HepG2 (cell line): ENCODE data around the gene MOV10L1. TPM values are rescaled to one million over a fixed set of nuclear protein-coding genes. Genes with fewer than 3 reads are reported as not detected.

Experiments
- KDM2A ChIP-seq: sonication (generic); formaldehyde crosslinking; IDR thresholded peaks from 2 replicates; pipeline ENCODE4 v1.4.0; 2020; ENCODE audit warnings: low read depth, missing genetic modification reagents, borderline replicate concordance
- MLLT10 ChIP-seq: sonication (generic); formaldehyde crosslinking; IDR thresholded peaks from 2 replicates; pipeline ENCODE4 v1.4.0; 2020; ENCODE audit warnings: missing genetic modification reagents
- NFKB2 ChIP-seq: sonication (generic); formaldehyde crosslinking; IDR thresholded peaks from 2 replicates; pipeline ENCODE4 v1.4.0; 2020; ENCODE audit warnings: missing genetic modification reagents, borderline replicate concordance
- NRL ChIP-seq: sonication (generic); formaldehyde crosslinking; IDR thresholded peaks from 2 replicates; pipeline ENCODE4 v1.5.0; 2020; ENCODE audit warnings: missing genetic modification reagents, mild to moderate bottlenecking, moderate library complexity, borderline replicate concordance
- RARA ChIP-seq: IDR thresholded peaks from 2 replicates; pipeline ENCODE4 v1.6.1; 2016; ENCODE audit warnings: missing genetic modification reagents, missing compliant biosample characterization
- SIX4 ChIP-seq: sonication (generic); formaldehyde crosslinking; IDR thresholded peaks from 2 replicates; pipeline ENCODE4 v1.4.0; 2020; ENCODE audit warnings: missing genetic modification reagents
- SMAD1 ChIP-seq: sonication (generic); formaldehyde crosslinking; IDR thresholded peaks from 2 replicates; pipeline ENCODE4 v1.4.0; 2020; ENCODE audit warnings: missing genetic modification reagents, low read depth, mild to moderate bottlenecking, borderline replicate concordance
- SMYD3 ChIP-seq: sonication (generic); formaldehyde crosslinking; IDR thresholded peaks from 2 replicates; pipeline ENCODE4 v1.8.1; 2023; ENCODE audit warnings: mild to moderate bottlenecking, missing genetic modification reagents
- SPEN ChIP-seq: sonication (generic); formaldehyde crosslinking; IDR thresholded peaks from 2 replicates; pipeline ENCODE4 v1.5.1; 2020; ENCODE audit warnings: low read depth, mild to moderate bottlenecking, missing genetic modification reagents
- TBX2 ChIP-seq: sonication (generic); formaldehyde crosslinking; IDR thresholded peaks from 2 replicates; pipeline ENCODE4 v1.5.0; 2020; ENCODE audit warnings: missing genetic modification reagents, mild to moderate bottlenecking, borderline replicate concordance
- TEAD3 ChIP-seq: optimal IDR thresholded peaks from 2 replicates; pipeline ENCODE3; 2016; ENCODE audit warnings: borderline replicate concordance
- ZFP36L1 ChIP-seq: sonication (generic); formaldehyde crosslinking; IDR thresholded peaks from 2 replicates; pipeline ENCODE4 v1.8.0; 2022; ENCODE audit warnings: mild to moderate bottlenecking, missing genetic modification reagents, moderate library complexity
- ZNF317 ChIP-seq: sonication (generic); formaldehyde crosslinking; IDR thresholded peaks from 2 replicates; pipeline ENCODE4 v1.5.0; 2020; ENCODE audit warnings: mild to moderate bottlenecking, missing genetic modification reagents
- ZNF34 ChIP-seq: sonication (generic); formaldehyde crosslinking; IDR thresholded peaks from 2 replicates; pipeline ENCODE4 v1.4.0; 2020; ENCODE audit warnings: mild to moderate bottlenecking, missing genetic modification reagents, borderline replicate concordance
- ZNF768 ChIP-seq: sonication (generic); formaldehyde crosslinking; IDR thresholded peaks from 2 replicates; pipeline ENCODE4 v1.4.0; 2020; ENCODE audit warnings: missing genetic modification reagents
- ZNF788 ChIP-seq: sonication (generic); formaldehyde crosslinking; IDR thresholded peaks from 2 replicates; pipeline ENCODE4 v1.5.0; 2020; ENCODE audit warnings: mild to moderate bottlenecking, missing genetic modification reagents, borderline replicate concordance
- ZZZ3 ChIP-seq: sonication (generic); formaldehyde crosslinking; IDR thresholded peaks from 2 replicates; pipeline ENCODE4 v1.4.0; 2020; ENCODE audit warnings: missing genetic modification reagents, mild to moderate bottlenecking, borderline replicate concordance
- polyA plus RNA-seq, 8 experiments: library from polyadenylated mRNA; depleted of rRNA in 3 of 8; stranded (reverse) in 7 of 8; unstranded in 1 of 8; fragments of >200 nt; fragmentation: Illumina TruSeq in 4 of 8; extraction: Trizol in 4 of 8; gene quantifications; 2 replicates each; pipeline versions ENCODE4 v1.2.1 to v1.2.3, GENCODE V29; 2011 to 2016; ENCODE audit warnings: low read depth in 4 of 8, missing spikeins in 1 of 8, mixed read lengths in 1 of 8; ENCODE audit not compliant: insufficient read depth in 1 of 8
- total RNA-seq, 5 experiments: library from RNA; depleted of rRNA; stranded (reverse); fragments of >200 nt; fragmentation: Illumina TruSeq; extraction: Trizol; gene quantifications; 2 replicates each; pipeline ENCODE4 v1.2.3, GENCODE V29; 2016; ENCODE audit warnings: low read depth in 1 of 5
- TF ChIP-seq, protein P1 (sequence below): sonication (generic); formaldehyde crosslinking; IDR thresholded peaks from 2 replicates; pipeline ENCODE4 v1.4.0; 2020; ENCODE audit warnings: missing genetic modification reagents
- TF ChIP-seq, protein P2 (sequence below): sonication (generic); formaldehyde crosslinking; IDR thresholded peaks from 2 replicates; pipeline ENCODE4 v1.5.0; 2020; ENCODE audit warnings: mild to moderate bottlenecking, missing genetic modification reagents, moderate library complexity
- TF ChIP-seq, protein P3 (sequence below): sonication (generic); formaldehyde crosslinking; IDR thresholded peaks from 2 replicates; pipeline ENCODE4 v1.5.0; 2020; ENCODE audit warnings: mild to moderate bottlenecking, missing genetic modification reagents, borderline replicate concordance
- TF ChIP-seq, protein P4 (sequence below): sonication (generic); formaldehyde crosslinking; IDR thresholded peaks from 2 replicates; pipeline ENCODE4 v1.4.0; 2020; ENCODE audit warnings: mild to moderate bottlenecking, missing genetic modification reagents

Gene MOV10L1
- total and polyA plus RNA-seq, 2 of the 13 experiments (the other 11 are each of a cell fraction or from before 2014, with no cell fraction given) = 0.11 to 0.12 TPM

DNA sequence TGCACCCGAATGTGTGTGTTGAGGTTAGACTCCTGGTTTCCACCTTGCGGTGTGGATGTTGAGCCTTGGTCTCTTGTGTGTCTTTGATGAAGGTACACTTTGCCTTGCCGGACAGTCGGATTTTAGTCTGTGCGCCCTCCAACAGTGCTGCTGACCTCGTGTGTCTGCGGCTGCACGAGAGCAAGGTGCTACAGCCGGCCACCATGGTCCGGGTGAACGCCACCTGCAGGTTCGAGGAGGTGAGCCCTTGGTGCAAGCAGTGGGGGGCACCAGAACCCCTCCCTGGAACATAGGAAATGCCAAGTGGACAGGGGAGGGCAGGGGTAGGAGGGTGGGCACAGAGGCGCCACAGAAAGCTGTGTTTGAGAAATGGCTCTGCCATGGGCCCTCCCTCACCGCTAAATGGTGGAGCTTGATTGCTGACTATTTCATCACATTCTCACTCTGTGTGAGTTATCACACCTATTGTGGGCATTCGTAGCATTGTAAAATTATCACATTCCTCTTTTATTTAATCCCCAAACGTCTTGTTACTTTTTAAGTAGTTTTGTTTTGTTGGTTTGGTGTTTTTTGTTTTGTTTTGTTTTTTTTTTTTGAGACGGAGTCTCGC is 54.3 kb downstream of the MOV10L1 start (continued):
- peak; percentile 30; the same call in 1 of the 2 replicates for TF ChIP-seq SPEN
- no peak for TF ChIP-seq SIX4
- TF ChIP-seq MLLT10 (CRISPR knock-in tag) = no peak
- TF ChIP-seq RARA (CRISPR knock-in tag) = 0 out of 2 replicates have a peak, but pooled peaks have one; percentile 19
- TF ChIP-seq, protein P1, sequence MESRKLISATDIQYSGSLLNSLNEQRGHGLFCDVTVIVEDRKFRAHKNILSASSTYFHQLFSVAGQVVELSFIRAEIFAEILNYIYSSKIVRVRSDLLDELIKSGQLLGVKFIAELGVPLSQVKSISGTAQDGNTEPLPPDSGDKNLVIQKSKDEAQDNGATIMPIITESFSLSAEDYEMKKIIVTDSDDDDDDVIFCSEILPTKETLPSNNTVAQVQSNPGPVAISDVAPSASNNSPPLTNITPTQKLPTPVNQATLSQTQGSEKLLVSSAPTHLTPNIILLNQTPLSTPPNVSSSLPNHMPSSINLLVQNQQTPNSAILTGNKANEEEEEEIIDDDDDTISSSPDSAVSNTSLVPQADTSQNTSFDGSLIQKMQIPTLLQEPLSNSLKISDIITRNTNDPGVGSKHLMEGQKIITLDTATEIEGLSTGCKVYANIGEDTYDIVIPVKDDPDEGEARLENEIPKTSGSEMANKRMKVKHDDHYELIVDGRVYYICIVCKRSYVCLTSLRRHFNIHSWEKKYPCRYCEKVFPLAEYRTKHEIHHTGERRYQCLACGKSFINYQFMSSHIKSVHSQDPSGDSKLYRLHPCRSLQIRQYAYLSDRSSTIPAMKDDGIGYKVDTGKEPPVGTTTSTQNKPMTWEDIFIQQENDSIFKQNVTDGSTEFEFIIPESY = peak; percentile 84
- TF ChIP-seq KDM2A = peak; percentile 49; the same call in 1 of the 2 replicates
- TF ChIP-seq ZNF317 = no peak
- TF ChIP-seq ZNF768 (CRISPR knock-in tag) = 0 out of 2 replicates have a peak, but pooled peaks have one; percentile 22
- TF ChIP-seq TEAD3 = no peak
- TF ChIP-seq TBX2 (CRISPR knock-in tag) = peak; percentile 28; the same call in 1 of the 2 replicates
- TF ChIP-seq SMYD3 (CRISPR knock-in tag) = no peak
- no peak for TF ChIP-seq ZZZ3 (CRISPR knock-in tag)
- TF ChIP-seq SMAD1 (CRISPR knock-in tag) = no peak
- TF ChIP-seq, protein P2, sequence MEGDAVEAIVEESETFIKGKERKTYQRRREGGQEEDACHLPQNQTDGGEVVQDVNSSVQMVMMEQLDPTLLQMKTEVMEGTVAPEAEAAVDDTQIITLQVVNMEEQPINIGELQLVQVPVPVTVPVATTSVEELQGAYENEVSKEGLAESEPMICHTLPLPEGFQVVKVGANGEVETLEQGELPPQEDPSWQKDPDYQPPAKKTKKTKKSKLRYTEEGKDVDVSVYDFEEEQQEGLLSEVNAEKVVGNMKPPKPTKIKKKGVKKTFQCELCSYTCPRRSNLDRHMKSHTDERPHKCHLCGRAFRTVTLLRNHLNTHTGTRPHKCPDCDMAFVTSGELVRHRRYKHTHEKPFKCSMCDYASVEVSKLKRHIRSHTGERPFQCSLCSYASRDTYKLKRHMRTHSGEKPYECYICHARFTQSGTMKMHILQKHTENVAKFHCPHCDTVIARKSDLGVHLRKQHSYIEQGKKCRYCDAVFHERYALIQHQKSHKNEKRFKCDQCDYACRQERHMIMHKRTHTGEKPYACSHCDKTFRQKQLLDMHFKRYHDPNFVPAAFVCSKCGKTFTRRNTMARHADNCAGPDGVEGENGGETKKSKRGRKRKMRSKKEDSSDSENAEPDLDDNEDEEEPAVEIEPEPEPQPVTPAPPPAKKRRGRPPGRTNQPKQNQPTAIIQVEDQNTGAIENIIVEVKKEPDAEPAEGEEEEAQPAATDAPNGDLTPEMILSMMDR (CRISPR knock-in tag) = peak; percentile 74
- TF ChIP-seq, protein P3, sequence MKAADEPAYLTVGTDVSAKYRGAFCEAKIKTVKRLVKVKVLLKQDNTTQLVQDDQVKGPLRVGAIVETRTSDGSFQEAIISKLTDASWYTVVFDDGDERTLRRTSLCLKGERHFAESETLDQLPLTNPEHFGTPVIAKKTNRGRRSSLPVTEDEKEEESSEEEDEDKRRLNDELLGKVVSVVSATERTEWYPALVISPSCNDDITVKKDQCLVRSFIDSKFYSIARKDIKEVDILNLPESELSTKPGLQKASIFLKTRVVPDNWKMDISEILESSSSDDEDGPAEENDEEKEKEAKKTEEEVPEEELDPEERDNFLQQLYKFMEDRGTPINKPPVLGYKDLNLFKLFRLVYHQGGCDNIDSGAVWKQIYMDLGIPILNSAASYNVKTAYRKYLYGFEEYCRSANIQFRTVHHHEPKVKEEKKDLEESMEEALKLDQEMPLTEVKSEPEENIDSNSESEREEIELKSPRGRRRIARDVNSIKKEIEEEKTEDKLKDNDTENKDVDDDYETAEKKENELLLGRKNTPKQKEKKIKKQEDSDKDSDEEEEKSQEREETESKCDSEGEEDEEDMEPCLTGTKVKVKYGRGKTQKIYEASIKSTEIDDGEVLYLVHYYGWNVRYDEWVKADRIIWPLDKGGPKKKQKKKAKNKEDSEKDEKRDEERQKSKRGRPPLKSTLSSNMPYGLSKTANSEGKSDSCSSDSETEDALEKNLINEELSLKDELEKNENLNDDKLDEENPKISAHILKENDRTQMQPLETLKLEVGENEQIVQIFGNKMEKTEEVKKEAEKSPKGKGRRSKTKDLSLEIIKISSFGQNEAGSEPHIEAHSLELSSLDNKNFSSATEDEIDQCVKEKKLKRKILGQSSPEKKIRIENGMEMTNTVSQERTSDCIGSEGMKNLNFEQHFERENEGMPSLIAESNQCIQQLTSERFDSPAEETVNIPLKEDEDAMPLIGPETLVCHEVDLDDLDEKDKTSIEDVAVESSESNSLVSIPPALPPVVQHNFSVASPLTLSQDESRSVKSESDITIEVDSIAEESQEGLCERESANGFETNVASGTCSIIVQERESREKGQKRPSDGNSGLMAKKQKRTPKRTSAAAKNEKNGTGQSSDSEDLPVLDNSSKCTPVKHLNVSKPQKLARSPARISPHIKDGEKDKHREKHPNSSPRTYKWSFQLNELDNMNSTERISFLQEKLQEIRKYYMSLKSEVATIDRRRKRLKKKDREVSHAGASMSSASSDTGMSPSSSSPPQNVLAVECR (CRISPR knock-in tag) = peak; percentile 23; the same call in 1 of the 2 replicates
- TF ChIP-seq NRL = no peak
- TF ChIP-seq ZFP36L1 (CRISPR knock-in tag) = no peak
- TF ChIP-seq ZNF34 (CRISPR knock-in tag) = no peak
- peak; percentile 26; the same call in 1 of the 2 replicates for TF ChIP-seq ZNF788 (CRISPR knock-in tag)
- TF ChIP-seq NFKB2 = no peak
- TF ChIP-seq, protein P4, sequence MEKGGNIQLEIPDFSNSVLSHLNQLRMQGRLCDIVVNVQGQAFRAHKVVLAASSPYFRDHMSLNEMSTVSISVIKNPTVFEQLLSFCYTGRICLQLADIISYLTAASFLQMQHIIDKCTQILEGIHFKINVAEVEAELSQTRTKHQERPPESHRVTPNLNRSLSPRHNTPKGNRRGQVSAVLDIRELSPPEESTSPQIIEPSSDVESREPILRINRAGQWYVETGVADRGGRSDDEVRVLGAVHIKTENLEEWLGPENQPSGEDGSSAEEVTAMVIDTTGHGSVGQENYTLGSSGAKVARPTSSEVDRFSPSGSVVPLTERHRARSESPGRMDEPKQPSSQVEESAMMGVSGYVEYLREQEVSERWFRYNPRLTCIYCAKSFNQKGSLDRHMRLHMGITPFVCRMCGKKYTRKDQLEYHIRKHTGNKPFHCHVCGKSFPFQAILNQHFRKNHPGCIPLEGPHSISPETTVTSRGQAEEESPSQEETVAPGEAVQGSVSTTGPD (CRISPR knock-in tag) = no peak
